Esophagus squamous epithelium (tissue), 4 donors: ENCODE results near the gene NTS.

Experiments
- CTCF ChIP-seq, 6 experiments: fragments of 450-650 bp in 4 of 6; fragments of 200-600 bp in 2 of 6; sonication (generic) in 2 of 6; IDR thresholded peaks; one replicate each; pipeline ENCODE4 v1.5.1; 2016 to 2019; ENCODE audit warnings: antibody characterized with exemption in 6 of 6, mild to moderate bottlenecking in 4 of 6, moderate library complexity in 4 of 6
- POLR2A ChIP-seq, 4 donors: fragments of 450-650 bp; IDR thresholded peaks; one replicate each; pipeline ENCODE4 v1.6.1; 2017; ENCODE audit warnings: antibody characterized with exemption in 4 of 4, mild to moderate bottlenecking in 4 of 4, moderate library complexity in 3 of 4

- TF ChIP-seq CTCF (IDR thresholded peaks at IDR 0.05): no peak
- TF ChIP-seq POLR2A (IDR thresholded peaks at IDR 0.05): no peak
Measured at GRCh38 chr12:85856966-85857365, 17.1 kb upstream of the NTS start.
